Natural killer cell treated with Interleukin-12 subunit alpha and Interleukin-12 subunit beta and Interleukin-15 and Interleukin-18, amount 100 ng/mL, for 72 hours (primary cell): ENCODE results near the gene IKBKG. TPM values are rescaled to one million over a fixed set of nuclear protein-coding genes. Genes with fewer than 3 reads are reported as not detected.
"Not testable (repeated sequence)": the region's sequence is repeated elsewhere in the genome, so short reads cannot be mapped to it uniquely, and the experiment has no call there.

Experiments used
- ATAC-seq, 2 donors: fragments of 150-1000 bp; cut with Tn5 transposase in 1 of 2; sonication (Bioruptor Pico), chemical (Tn5 transposase) in 1 of 2; 2 replicates each; pipeline ENCODE4 v1.10.0; 2021
- DNase-seq: peaks from one replicate; pipeline ENCODE4 v3.0.0; 2022; ENCODE audit warnings: low spot score
- H3K27ac Mint-ChIP-seq, 2 donors: 1 replicate in 1 of 2; 2 replicates in 1 of 2; pipeline ENCODE4 v1.8.0; 2022; ENCODE audit warnings: mixed read lengths in 2 of 2, mild to moderate bottlenecking in 1 of 2, moderate library complexity in 1 of 2
- H3K27me3 Mint-ChIP-seq, 2 donors: 1 replicate in 1 of 2; 2 replicates in 1 of 2; pipeline ENCODE4 v1.8.0; 2022; ENCODE audit warnings: mixed read lengths in 2 of 2
- H3K36me3 Mint-ChIP-seq: one replicate; pipeline ENCODE4 v1.8.0; 2022; ENCODE audit warnings: mixed read lengths
- H3K4me1 Mint-ChIP-seq, 2 donors: 1 replicate in 1 of 2; 2 replicates in 1 of 2; pipeline ENCODE4 v1.8.0; 2022; ENCODE audit warnings: low read depth in 2 of 2, mixed read lengths in 2 of 2, mild to moderate bottlenecking in 1 of 2
- H3K4me3 Mint-ChIP-seq: one replicate; pipeline ENCODE4 v1.8.0; 2022; ENCODE audit warnings: mixed read lengths
- H3K9me3 Mint-ChIP-seq: 2 replicates; pipeline ENCODE4 v1.8.0; 2022; ENCODE audit warnings: mixed read lengths
- total RNA-seq, 2 donors: library from RNA; stranded (reverse); gene quantifications; one replicate each; pipeline ENCODE4 v1.2.3, GENCODE V29; 2022

IKBKG gene
- total RNA-seq, 2 donors from 2014 or later = 55.6 to 61.1 TPM

DNA sequence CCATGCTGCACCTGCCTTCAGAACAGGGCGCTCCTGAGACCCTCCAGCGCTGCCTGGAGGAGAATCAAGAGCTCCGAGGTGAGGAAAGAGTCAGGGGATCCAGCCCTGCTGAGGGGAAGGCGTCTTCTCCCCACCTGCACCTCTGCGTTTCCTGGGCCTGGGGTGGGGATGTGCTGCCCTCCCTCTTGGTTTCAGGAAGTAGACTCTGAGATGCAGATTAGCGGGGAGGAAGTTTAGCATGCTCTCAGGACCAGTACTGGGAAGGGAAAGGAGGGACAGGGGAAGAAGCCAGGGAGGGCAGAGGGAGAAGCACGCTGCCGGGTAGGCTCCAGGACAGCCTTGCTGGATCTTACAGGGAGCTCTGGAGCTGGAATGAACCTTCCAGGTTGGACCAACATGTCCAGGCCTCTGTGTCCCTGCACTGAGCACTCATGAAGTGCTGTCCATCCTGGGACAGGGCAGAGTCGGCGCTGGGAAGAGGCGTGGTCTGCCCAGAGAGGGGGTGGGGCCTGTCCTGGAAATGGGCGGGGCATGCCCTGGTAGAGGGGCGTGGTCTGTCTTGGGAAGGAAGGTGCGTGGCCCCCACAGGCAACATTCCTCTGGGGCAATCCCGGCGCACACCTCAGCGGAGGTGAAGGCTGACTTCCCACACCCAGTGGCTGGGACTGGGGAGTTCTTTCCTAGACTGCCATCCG, 4.8 kb downstream of the IKBKG start:
- Mint-ChIP-seq H3K27ac (peak overlapping the region in 1 of 2 donors; percentile 68), H3K36me3 (peaks cover 11% of the 10 kb centered on the region), H3K4me1 (peaks cover 23 to 40% of the 10 kb centered on the region in 2 donors)
- not testable (repeated sequence) for DNase-seq, H3K4me3 Mint-ChIP-seq, ATAC-seq, H3K9me3 Mint-ChIP-seq, H3K27me3 Mint-ChIP-seq

DNA sequence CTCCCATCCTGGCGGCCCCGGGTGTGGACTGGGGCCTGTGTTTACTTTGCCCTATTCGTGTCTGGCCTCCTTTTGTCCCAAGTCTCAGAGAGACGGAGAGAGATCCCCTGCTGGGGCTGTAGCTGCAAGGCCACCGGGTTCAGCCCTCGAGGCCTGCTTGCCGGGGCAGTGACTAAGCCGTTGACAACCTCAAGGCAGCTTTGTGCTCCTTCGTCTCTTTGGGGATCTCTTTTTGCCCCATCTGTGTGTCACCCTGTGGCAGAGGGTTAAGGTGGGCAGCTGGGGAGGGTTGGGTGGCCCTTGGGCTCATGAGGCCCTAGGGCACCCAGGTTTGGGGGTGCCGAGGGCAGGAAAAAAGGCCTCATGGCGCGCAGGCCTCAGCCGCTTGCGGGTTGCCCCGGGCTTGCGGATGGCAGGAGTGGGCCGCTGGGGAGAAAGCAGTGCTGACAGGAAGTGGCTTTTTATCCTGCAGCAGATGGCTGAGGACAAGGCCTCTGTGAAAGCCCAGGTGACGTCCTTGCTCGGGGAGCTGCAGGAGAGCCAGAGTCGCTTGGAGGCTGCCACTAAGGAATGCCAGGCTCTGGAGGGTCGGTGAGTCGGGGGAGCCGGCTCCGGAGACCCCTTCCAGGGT, 10.8 kb downstream of the IKBKG start:
- H3K27me3 Mint-ChIP-seq, H3K36me3 Mint-ChIP-seq, H3K4me1 Mint-ChIP-seq, H3K9me3 Mint-ChIP-seq, H3K27ac Mint-ChIP-seq, H3K4me3 Mint-ChIP-seq, DNase-seq: not testable (repeated sequence)
- peak; percentile 73 to 90 for ATAC-seq

GRCh38 chrX:154558896-154559295, 11.5 kb downstream of the IKBKG start:
- not testable (repeated sequence) for H3K4me1 Mint-ChIP-seq, H3K27ac Mint-ChIP-seq, DNase-seq, ATAC-seq, H3K4me3 Mint-ChIP-seq, H3K36me3 Mint-ChIP-seq, H3K9me3 Mint-ChIP-seq, H3K27me3 Mint-ChIP-seq

DNA sequence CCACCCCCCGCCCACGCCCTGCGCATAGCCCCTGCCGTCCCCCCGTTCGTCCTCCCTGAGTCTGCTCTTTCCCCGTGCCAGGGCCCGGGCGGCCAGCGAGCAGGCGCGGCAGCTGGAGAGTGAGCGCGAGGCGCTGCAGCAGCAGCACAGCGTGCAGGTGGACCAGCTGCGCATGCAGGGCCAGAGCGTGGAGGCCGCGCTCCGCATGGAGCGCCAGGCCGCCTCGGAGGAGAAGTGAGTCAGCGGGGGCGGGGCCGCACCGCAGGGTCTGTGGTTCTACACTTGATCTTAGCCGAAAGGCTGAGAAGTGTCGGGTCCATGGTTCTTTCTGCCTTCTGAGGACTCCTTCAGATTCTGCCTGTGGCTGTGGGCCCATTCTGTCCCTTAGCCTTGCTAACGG, 12.9 kb downstream of the IKBKG start:
- DNase-seq, ATAC-seq, H3K27ac Mint-ChIP-seq, H3K36me3 Mint-ChIP-seq, H3K9me3 Mint-ChIP-seq, H3K27me3 Mint-ChIP-seq, H3K4me1 Mint-ChIP-seq, H3K4me3 Mint-ChIP-seq: not testable (repeated sequence)

- H3K27ac Mint-ChIP-seq, H3K36me3 Mint-ChIP-seq, DNase-seq, ATAC-seq, H3K4me1 Mint-ChIP-seq, H3K9me3 Mint-ChIP-seq, H3K27me3 Mint-ChIP-seq, H3K4me3 Mint-ChIP-seq: not testable (repeated sequence)
Measured at GRCh38 chrX:154562295-154562694, 14.9 kb downstream of the IKBKG start.

- not testable (repeated sequence) for ATAC-seq, H3K9me3 Mint-ChIP-seq, H3K27ac Mint-ChIP-seq, H3K36me3 Mint-ChIP-seq, H3K4me1 Mint-ChIP-seq, H3K4me3 Mint-ChIP-seq, DNase-seq, H3K27me3 Mint-ChIP-seq
Measured at GRCh38 chrX:154570361-154570760, 22.9 kb downstream of the IKBKG start.

DNA sequence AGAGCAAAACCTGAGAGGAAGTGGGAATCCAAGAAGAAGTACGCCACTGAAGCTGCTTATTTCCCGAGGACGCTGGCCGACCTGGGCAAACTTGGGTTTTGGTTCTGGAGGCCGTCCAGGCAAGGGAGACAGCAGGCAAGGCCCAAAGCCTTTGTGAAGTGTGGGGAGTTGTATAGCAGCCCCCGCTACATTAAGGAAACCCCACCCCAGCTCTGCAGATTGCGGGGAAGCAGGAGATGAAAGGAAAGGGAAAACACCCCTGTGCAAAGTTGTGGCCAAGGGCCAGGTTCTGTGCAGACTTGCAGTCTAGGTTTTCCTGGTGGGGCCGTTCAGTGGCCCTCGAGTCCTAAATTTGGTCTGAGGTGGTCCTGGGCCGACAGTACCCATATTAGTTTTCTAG, 25.6 kb downstream of the IKBKG start:
- not testable (repeated sequence) for H3K36me3 Mint-ChIP-seq, DNase-seq, H3K27me3 Mint-ChIP-seq, ATAC-seq, H3K27ac Mint-ChIP-seq, H3K4me3 Mint-ChIP-seq, H3K4me1 Mint-ChIP-seq, H3K9me3 Mint-ChIP-seq

- peak in 1 of 2 donors; percentile 65 for ATAC-seq
- not testable (repeated sequence) for DNase-seq, H3K36me3 Mint-ChIP-seq, H3K27me3 Mint-ChIP-seq, H3K4me1 Mint-ChIP-seq, H3K4me3 Mint-ChIP-seq, H3K9me3 Mint-ChIP-seq, H3K27ac Mint-ChIP-seq
Measured at GRCh38 chrX:154575076-154575475, 27.7 kb downstream of the IKBKG start.

- H3K27me3 Mint-ChIP-seq, H3K27ac Mint-ChIP-seq, ATAC-seq, H3K36me3 Mint-ChIP-seq, H3K9me3 Mint-ChIP-seq, H3K4me3 Mint-ChIP-seq, H3K4me1 Mint-ChIP-seq, DNase-seq: not testable (repeated sequence)
Measured at GRCh38 chrX:154582994-154583393, 35.6 kb downstream of the IKBKG start.

DNA sequence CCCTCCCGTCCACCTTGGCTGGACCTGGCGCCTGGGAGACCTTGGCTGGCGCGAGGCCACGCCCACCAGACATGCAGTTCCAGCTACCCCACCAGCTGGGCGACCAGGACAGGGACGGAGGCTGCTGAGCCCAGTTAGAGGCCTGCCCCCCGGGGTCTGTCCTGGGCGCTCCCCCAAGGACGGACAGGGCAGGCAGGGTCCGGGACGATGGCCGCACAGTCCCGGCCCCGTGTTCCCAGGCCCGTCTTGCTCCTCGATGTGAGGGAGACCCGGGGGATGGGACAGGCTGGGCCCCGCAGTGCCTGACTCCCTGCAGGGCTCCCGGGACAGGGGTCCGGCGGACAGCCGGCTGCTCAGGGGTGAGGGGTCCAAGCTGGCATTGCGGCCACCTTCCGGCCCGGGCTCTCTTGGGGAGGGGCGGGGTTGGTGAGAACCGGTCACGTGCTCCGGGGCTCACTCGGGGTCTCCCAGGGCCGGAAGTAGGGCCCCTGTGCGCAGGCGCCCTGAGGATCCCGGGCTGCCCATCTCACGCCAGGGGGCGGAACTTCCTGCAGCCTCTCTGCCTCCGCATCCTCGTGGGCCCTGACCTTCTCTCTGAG, 37.3 kb downstream of the IKBKG start, which contains the start of gene CTAG1A:
Gene CTAG1A (plus strand): TSS at position 549 of the 599 bp plus-strand sequence. CDS start 74 bp downstream, outside the sequence.
- H3K27me3 Mint-ChIP-seq, H3K27ac Mint-ChIP-seq, H3K36me3 Mint-ChIP-seq, DNase-seq, H3K4me3 Mint-ChIP-seq, H3K4me1 Mint-ChIP-seq, H3K9me3 Mint-ChIP-seq: not testable (repeated sequence)
- peak in 1 of 2 donors; percentile 45 for ATAC-seq

GRCh38 chrX:154590415-154590814, 43.0 kb downstream of the IKBKG start:
- ATAC-seq, H3K36me3 Mint-ChIP-seq, H3K9me3 Mint-ChIP-seq, H3K27me3 Mint-ChIP-seq, H3K27ac Mint-ChIP-seq, DNase-seq, H3K4me1 Mint-ChIP-seq, H3K4me3 Mint-ChIP-seq: not testable (repeated sequence)

GRCh38 chrX:154592505-154592904, 45.1 kb downstream of the IKBKG start:
- Mint-ChIP-seq H3K27me3 (peaks cover 0 to 4% of the 10 kb centered on the region in 2 donors), H3K9me3 (no peaks in the 10 kb centered on the region), H3K4me3 (no peak overlapping the region), H3K36me3 (no peaks in the 10 kb centered on the region), H3K4me1 (peaks cover 3 to 10% of the 10 kb centered on the region in 2 donors), H3K27ac (no peak overlapping the region)
- no peak for ATAC-seq
- DNase-seq = peak; percentile 8

GRCh38 chrX:154593201-154593600, 45.8 kb downstream of the IKBKG start:
- Mint-ChIP-seq H3K27me3 (peaks cover 0 to 4% of the 10 kb centered on the region in 2 donors), H3K36me3 (no peaks in the 10 kb centered on the region), H3K4me1 (peaks cover 3 to 10% of the 10 kb centered on the region in 2 donors), H3K9me3 (no peaks in the 10 kb centered on the region), H3K4me3 (no peak overlapping the region), H3K27ac (no peak overlapping the region)
- ATAC-seq = no peak
- peak; percentile 38 for DNase-seq

DNA sequence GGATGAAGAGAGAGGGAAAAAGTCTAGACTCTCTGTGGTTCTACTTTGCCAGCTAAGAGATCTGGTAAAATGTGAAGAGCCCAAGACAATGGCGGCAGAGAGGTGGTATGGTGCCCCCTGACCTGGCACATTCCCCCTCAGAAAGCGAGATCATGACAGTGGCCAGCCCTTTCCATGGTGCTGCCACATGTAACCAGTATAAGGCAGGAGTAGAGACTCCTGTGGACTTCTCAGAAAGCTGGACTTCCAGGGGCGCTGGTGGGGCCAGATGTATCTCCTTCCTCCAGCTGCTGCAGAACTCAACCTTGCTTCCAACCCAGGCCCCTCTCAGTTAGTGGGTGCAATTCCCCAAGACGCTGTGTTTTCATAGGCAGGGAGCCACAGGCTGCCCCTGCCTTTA, 47.1 kb downstream of the IKBKG start:
- DNase-seq (no peak), ATAC-seq (no peak)
- no peak overlapping the region for H3K4me3 Mint-ChIP-seq
- H3K36me3 Mint-ChIP-seq = no peaks in the 10 kb centered on the region
- H3K27ac Mint-ChIP-seq = no peak overlapping the region
- peaks cover 0 to 4% of the 10 kb centered on the region in 2 donors for H3K27me3 Mint-ChIP-seq
- peaks cover 3 to 10% of the 10 kb centered on the region in 2 donors for H3K4me1 Mint-ChIP-seq
- no peaks in the 10 kb centered on the region for H3K9me3 Mint-ChIP-seq
